Stimulated activated CD4-positive, alpha-beta T cell treated with anti-CD3 and anti-CD28 coated beads, Interleukin-4, amount 100 ng/mL, for 1 hour (primary cell): ENCODE data around the gene DPP6.
"Not testable (repeated sequence)": the region's sequence is repeated elsewhere in the genome, so short reads cannot be mapped to it uniquely, and the experiment has no call there.

Experiments used
- DNase-seq: peaks from one replicate; pipeline ENCODE4 v3.0.0-alpha.2; 2020

Gene DPP6

GRCh38 chr7:154631162-154631561, 579.0 kb downstream of the DPP6 start:
- DNase-seq: no peak

- DNase-seq: no peak
Observed at GRCh38 chr7:154633641-154634040, 581.4 kb downstream of the DPP6 start.

GRCh38 chr7:154638286-154638685, 586.1 kb downstream of the DPP6 start:
- no peak for DNase-seq

GRCh38 chr7:154640266-154640865, 588.2 kb downstream of the DPP6 start:
- DNase-seq: no peak

GRCh38 chr7:154640917-154641316, 588.7 kb downstream of the DPP6 start:
- no peak for DNase-seq

GRCh38 chr7:154644366-154644765, 592.2 kb downstream of the DPP6 start:
- no peak for DNase-seq

GRCh38 chr7:154646126-154647013, 594.2 kb downstream of the DPP6 start:
- no peak for DNase-seq

GRCh38 chr7:154647625-154648024, 595.4 kb downstream of the DPP6 start:
- no peak for DNase-seq

GRCh38 chr7:154649015-154649414, 596.8 kb downstream of the DPP6 start:
- DNase-seq: no peak

GRCh38 chr7:154649434-154649833, 597.2 kb downstream of the DPP6 start:
- no peak for DNase-seq

- DNase-seq: no peak
Observed at GRCh38 chr7:154650275-154650674, 598.1 kb downstream of the DPP6 start.

- DNase-seq: no peak
Observed at GRCh38 chr7:154651501-154651900, 599.3 kb downstream of the DPP6 start.

GRCh38 chr7:154652564-154652963, 600.4 kb downstream of the DPP6 start:
- no peak for DNase-seq

GRCh38 chr7:154653281-154653680, 601.1 kb downstream of the DPP6 start:
- DNase-seq: no peak

- DNase-seq: no peak
Observed at GRCh38 chr7:154656618-154657017, 604.4 kb downstream of the DPP6 start.

- DNase-seq: no peak
Observed at GRCh38 chr7:154666768-154667167, 614.6 kb downstream of the DPP6 start.

- DNase-seq: no peak
Observed at GRCh38 chr7:154672659-154673415, 620.6 kb downstream of the DPP6 start.

GRCh38 chr7:154674191-154674590, 622.0 kb downstream of the DPP6 start:
- DNase-seq: no peak

- DNase-seq: no peak
Observed at GRCh38 chr7:154675560-154675959, 623.4 kb downstream of the DPP6 start.

- DNase-seq: not testable (repeated sequence)
Observed at GRCh38 chr7:154676033-154676421, 623.8 kb downstream of the DPP6 start.

- no peak for DNase-seq
Observed at GRCh38 chr7:154676422-154677073, 624.4 kb downstream of the DPP6 start.

GRCh38 chr7:154677454-154677853, 625.3 kb downstream of the DPP6 start:
- DNase-seq: no peak

- DNase-seq: not testable (repeated sequence)
Observed at GRCh38 chr7:154678001-154678550, 625.9 kb downstream of the DPP6 start.
